ENCODE measurements around the gene DCAF11. TPM values are rescaled to one million over a fixed set of nuclear protein-coding genes. Genes with fewer than 3 reads are reported as not detected.

Gene DCAF11
- 10 to 100 TPM; 52.8 to 54.2 TPM for total RNA-seq

DNA sequence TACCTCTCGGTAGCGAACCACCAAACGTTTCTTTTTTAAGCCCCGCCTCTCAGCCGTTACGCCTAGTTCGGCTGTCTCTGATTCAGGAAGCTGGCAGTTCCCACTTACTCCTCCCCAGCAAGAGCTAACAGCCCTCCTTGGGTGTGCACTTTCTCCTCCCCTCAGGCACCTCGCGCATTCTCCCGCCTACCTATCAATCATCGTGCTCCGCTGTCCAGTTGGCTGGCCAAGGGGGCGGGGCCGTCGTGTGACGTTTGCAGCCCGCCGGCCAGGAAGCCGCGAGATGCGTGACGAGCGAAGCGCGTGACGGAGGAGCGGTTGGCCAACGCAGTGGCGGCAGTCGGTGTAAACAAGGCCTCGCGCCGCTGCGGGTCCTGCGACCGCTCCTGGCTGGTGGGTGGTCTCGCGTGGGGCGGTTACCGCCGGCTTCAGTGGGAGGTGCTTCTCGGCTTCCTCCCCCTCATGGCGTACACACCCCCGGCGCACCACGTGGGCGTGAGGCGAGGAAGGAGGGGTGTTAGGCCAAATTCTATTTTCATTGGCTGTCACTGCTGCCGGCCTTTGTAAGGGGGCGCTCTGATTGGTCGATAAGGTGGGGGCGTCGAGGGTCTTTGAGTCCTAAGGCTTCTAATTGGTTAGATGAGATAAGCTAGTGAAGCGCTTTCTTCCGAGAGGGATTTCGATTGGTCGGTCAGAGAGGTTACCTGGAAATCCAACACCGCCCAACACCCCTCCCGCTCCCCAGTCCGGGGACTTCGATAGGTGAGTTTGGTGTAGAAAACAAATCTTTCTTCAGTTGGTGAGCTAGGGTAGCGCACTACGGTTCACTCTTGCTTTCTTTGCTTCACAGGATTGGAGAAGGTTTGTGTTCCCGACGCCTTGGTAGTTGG is at the start of gene DCAF11, which contains the start of gene NRL:
Gene DCAF11 (plus strand): TSS at position 246 of the 890 bp plus-strand sequence. CDS start 818 bp downstream, outside the sequence.
Gene NRL (minus strand): TSS at position 418 of the 890 bp plus-strand sequence. CDS start 32,101 bp downstream, outside the sequence.
- H3K36me3 ChIP-seq: peaks cover 10% of the 10 kb centered on the region
- peak; percentile 97 for ATAC-seq (ENCODE audit: insufficient number of reproducible peaks, low FRiP score, low read depth)
- H3K4me3 ChIP-seq: peak within 1 kb of the TSS; percentile 92
- no peak for TF ChIP-seq CTCF (IDR thresholded peaks at IDR 0.05)
- no peaks in the 10 kb centered on the region for H3K9me3 ChIP-seq
- DNase-seq (ENCODE audit: low spot score): peak; percentile 97
- peaks cover 7 to 18% of the 10 kb centered on the region in 2 donors for H3K4me1 ChIP-seq (ENCODE audit: control insufficient read depth in 1 of 2, low read depth in 2 of 2)
- H3K27me3 ChIP-seq (replicated peaks; ENCODE audit: insufficient read depth): no peaks in the 10 kb centered on the region
- H3K27ac ChIP-seq: peak within 1 kb of the TSS; percentile 98

DNA sequence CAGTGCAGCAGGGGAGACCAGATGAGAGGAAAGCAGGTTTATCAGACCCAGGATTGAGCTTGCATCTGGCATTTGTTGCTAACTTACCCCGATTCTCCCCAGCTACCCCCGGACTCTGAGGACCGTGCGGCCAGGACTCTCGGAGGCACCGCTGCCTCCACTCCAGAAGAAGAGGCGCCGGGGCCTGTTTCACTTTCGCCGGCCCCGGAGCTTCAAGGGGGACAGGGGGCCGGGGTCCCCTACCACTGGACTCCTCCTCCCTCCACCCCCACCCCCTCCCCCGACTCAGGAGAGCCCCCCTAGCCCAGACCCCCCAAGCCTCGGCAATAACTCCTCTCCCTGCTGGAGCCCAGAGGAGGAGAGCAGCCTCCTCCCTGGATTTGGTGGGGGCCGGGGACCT is 49.7 kb upstream of the DCAF11 start:
- Histone ChIP-seq H3K27me3 (replicated peaks; ENCODE audit: insufficient read depth) (no peaks in the 10 kb centered on the region), H3K4me3 (no peak overlapping the region), H3K9me3 (no peaks in the 10 kb centered on the region), H3K27ac (no peak overlapping the region), H3K36me3 (no peaks in the 10 kb centered on the region), H3K4me1 (ENCODE audit: control insufficient read depth in 1 of 2, low read depth in 2 of 2) (no peaks in the 10 kb centered on the region)
- ATAC-seq (ENCODE audit: insufficient number of reproducible peaks, low FRiP score, low read depth) (no peak), DNase-seq (ENCODE audit: low spot score) (no peak)
- no peak for TF ChIP-seq CTCF (IDR thresholded peaks at IDR 0.05)

DNA sequence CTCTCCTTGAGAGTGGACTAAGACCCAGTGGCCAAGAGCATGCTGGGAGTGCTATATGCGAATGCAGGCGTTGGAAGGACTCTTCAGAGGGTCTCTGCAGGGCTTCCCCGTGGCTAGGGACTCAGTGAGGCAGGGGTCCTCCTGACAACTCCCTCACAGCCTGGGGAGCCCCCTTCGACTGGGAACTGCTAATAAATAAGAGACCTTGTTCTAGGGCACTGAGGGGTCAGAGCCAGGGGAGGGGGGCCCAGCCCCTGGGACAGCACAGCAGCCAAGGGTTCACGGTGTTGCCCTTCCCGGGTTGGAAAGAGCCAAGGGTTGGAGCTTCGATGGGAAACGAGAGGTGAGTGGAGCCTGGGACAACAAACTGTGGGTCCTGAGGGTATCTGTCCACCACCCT is 49.2 kb upstream of the DCAF11 start:
- ATAC-seq (ENCODE audit: insufficient number of reproducible peaks, low FRiP score, low read depth): no peak
- H3K27me3 ChIP-seq (replicated peaks; ENCODE audit: insufficient read depth): no peaks in the 10 kb centered on the region
- no peaks in the 10 kb centered on the region for H3K9me3 ChIP-seq
- H3K4me1 ChIP-seq (ENCODE audit: control insufficient read depth in 1 of 2, low read depth in 2 of 2): no peaks in the 10 kb centered on the region
- H3K4me3 ChIP-seq: no peak overlapping the region
- H3K36me3 ChIP-seq: no peaks in the 10 kb centered on the region
- DNase-seq (ENCODE audit: low spot score): no peak
- TF ChIP-seq CTCF (IDR thresholded peaks at IDR 0.05): no peak
- no peak overlapping the region for H3K27ac ChIP-seq

DNA sequence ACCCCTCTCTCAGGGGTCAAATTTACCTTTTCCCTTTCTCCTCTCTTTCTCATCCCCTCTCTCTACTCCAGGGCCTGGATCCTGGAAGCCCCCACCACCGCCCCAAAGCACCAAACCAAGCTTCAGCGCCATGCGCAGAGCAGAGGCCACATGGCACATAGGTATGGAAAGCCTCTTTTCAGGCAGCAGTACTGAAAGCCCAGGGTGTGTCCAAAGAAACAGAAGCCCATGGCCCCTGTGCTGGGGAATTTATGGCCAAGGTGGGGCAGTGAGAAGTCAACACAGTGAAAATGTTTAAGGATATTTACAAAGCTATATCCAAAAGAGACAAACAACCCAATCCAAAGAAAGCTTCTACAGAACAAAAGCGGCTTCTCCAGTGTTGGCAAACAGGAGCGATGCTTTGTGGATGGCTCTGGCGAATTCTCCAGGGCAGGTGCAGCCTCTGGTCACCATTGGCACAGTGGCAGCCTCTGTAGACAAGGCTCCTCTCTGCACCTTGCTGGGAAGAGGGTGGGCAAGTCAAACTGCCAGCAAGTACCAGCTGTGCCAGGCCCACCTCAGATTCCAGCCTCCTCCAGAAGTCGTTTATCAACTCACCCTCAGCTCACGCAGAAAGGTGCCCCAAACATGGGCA is 48.0 kb upstream of the DCAF11 start:
- no peak for DNase-seq (ENCODE audit: low spot score)
- peaks cover 0 to 2% of the 10 kb centered on the region in 2 donors for H3K4me1 ChIP-seq (ENCODE audit: control insufficient read depth in 1 of 2, low read depth in 2 of 2)
- no peak for ATAC-seq (ENCODE audit: insufficient number of reproducible peaks, low FRiP score, low read depth)
- no peak for TF ChIP-seq CTCF (IDR thresholded peaks at IDR 0.05)
- no peak overlapping the region for H3K27ac ChIP-seq
- no peaks in the 10 kb centered on the region for H3K27me3 ChIP-seq (replicated peaks; ENCODE audit: insufficient read depth)
- no peaks in the 10 kb centered on the region for H3K36me3 ChIP-seq
- H3K4me3 ChIP-seq: no peak overlapping the region
- no peaks in the 10 kb centered on the region for H3K9me3 ChIP-seq

All from thoracic aorta (tissue), 2 donors.